Gastrocnemius medialis (tissue), 4 donors: Measurements from ENCODE around the gene HMCES. TPM values are rescaled to one million over a fixed set of nuclear protein-coding genes. Genes with fewer than 3 reads are reported as not detected.

Experiments used
- ATAC-seq, 2 donors: fragments of 150-250 bp; one replicate each; pipeline ENCODE4 v1.9.1; 2016
- DNase-seq, 2 donors: peaks; one replicate each; pipeline ENCODE4 v3.0.0-alpha.2; 2019
- H3K27ac ChIP-seq, 4 donors: fragments of 200-600 bp; sonication (generic); 1 replicate in 1 of 4; 2 replicates in 3 of 4; pipeline ENCODE4 v1.5.1; 2016 to 2018; ENCODE audit warnings: mild to moderate bottlenecking in 2 of 4, moderate library complexity in 1 of 4
- H3K27me3 ChIP-seq, 3 donors: fragments of 200-600 bp; sonication (generic) in 2 of 3; 1 replicate in 1 of 3; 2 replicates in 2 of 3; pipeline versions ENCODE4 v1.5.1 to v1.6.0; 2016 to 2019; ENCODE audit warnings: mild to moderate bottlenecking in 1 of 3, moderate library complexity in 1 of 3
- H3K36me3 ChIP-seq, 2 donors: fragments of 200-600 bp; sonication (generic) in 1 of 2; one replicate each; pipeline ENCODE4 v1.5.1; 2017 to 2018
- H3K4me1 ChIP-seq, 2 donors: fragments of 200-600 bp; sonication (generic) in 1 of 2; one replicate each; pipeline ENCODE4 v1.5.1; 2016 to 2017; ENCODE audit warnings: mild to moderate bottlenecking in 2 of 2
- H3K4me3 ChIP-seq, 4 donors: fragments of 200-600 bp; sonication (generic) in 3 of 4; 1 replicate in 1 of 4; 2 replicates in 3 of 4; pipeline ENCODE4 v1.5.1; 2016 to 2019; ENCODE audit warnings: mild to moderate bottlenecking in 2 of 4
- H3K9me3 ChIP-seq, 3 donors: fragments of 200-600 bp; sonication (generic) in 2 of 3; 1 replicate in 1 of 3; 2 replicates in 2 of 3; pipeline ENCODE4 v1.5.1; 2016 to 2019
- CTCF ChIP-seq, 5 experiments: fragments of 450-650 bp in 3 of 5; fragments of 200-600 bp in 2 of 5; sonication (generic) in 2 of 5; IDR thresholded peaks in 4 of 5; conservative IDR thresholded peaks in 1 of 5; 1 replicate in 4 of 5; 2 replicates in 1 of 5; pipeline ENCODE4 v1.5.1; 2016 to 2019; ENCODE audit warnings: antibody characterized with exemption in 5 of 5, mild to moderate bottlenecking in 3 of 5, moderate library complexity in 3 of 5
- POLR2A ChIP-seq, 2 donors: fragments of 450-650 bp; IDR thresholded peaks; one replicate each; pipeline ENCODE4 v1.6.1; 2017; ENCODE audit warnings: antibody characterized with exemption in 2 of 2, mild to moderate bottlenecking in 2 of 2, moderate library complexity in 2 of 2
- in situ Hi-C, 4 donors: fragments of 200-750 bp; cut with MboI; loops; one replicate each; pipeline versions ENCODE4 v1.15.0 to v1.8.0; 2017; ENCODE audit warnings: low sequenced_read_pairs in 4 of 4
- intact Hi-C: fragments of 100-400 bp; cut with DNase I; formaldehyde crosslinking; loops from one replicate; pipeline ENCODE4 v1.15.1; 2023; ENCODE audit warnings: low total_unique reads
- microRNA-seq, 2 donors: library from miRNA; unstranded; fragments of <30 nt; microRNA quantifications; one replicate each; pipeline ENCODE4, GENCODE V29; 2016; ENCODE audit warnings: borderline replicate concordance in 2 of 2
- total RNA-seq, 4 donors: library from RNA; depleted of rRNA; stranded (reverse); fragments of >200 nt; gene quantifications; one replicate each; pipeline versions ENCODE4 v1.1.0 to v1.2.3, GENCODE V29; 2016

Gene HMCES
- total RNA-seq, 4 donors from 2014 or later, result 24.7 to 35.2 (median 29.5) TPM

GRCh38 chr3:129352650-129353588 lies 74.2 kb downstream of the HMCES start:
- peak overlapping the region; percentile 46 to 72 (median 67) for H3K27ac ChIP-seq

GRCh38 chr3:129353589-129353941 lies 74.9 kb downstream of the HMCES start:
- DNase-seq, result no peak
- Histone ChIP-seq H3K9me3 (no peaks in the 10 kb centered on the region), H3K36me3 (no peaks in the 10 kb centered on the region), H3K27me3 (no peaks in the 10 kb centered on the region), H3K4me1 (peaks cover 0 to 4% of the 10 kb centered on the region in 2 donors), H3K27ac (peak overlapping the region; percentile 46 to 72 (median 67)), H3K4me3 (no peak overlapping the region)
- no peak for ATAC-seq
- intact Hi-C loops (no loop called here), in situ Hi-C loops (no loop called here)
- TF ChIP-seq CTCF (IDR thresholded peaks at IDR 0.05 in 4 of 5, conservative IDR thresholded peaks at IDR 0.05 in 1 of 5) (no peak), POLR2A (IDR thresholded peaks at IDR 0.05) (no peak)

More at GRCh38 chr3:129352650-129353588, 74.2 kb downstream of the HMCES start:
- no peak for TF ChIP-seq POLR2A (IDR thresholded peaks at IDR 0.05)
- TF ChIP-seq CTCF (IDR thresholded peaks at IDR 0.05 in 4 of 5, conservative IDR thresholded peaks at IDR 0.05 in 1 of 5), result no peak
- intact Hi-C loops (no loop called here), in situ Hi-C loops (no loop called here)
- H3K4me3 ChIP-seq, result no peak overlapping the region
- H3K27me3 ChIP-seq, result no peaks in the 10 kb centered on the region
- H3K9me3 ChIP-seq, result no peaks in the 10 kb centered on the region
- no peaks in the 10 kb centered on the region for H3K36me3 ChIP-seq
- peak; percentile 44 to 49 for ATAC-seq
- H3K4me1 ChIP-seq, result peaks cover 0 to 4% of the 10 kb centered on the region in 2 donors
- no peak for DNase-seq

Small RNA genes within 50 kb of the gene (microRNA-seq; reads per million reads assigned to microRNA genes)
- 0 reads per million in 2 donors for gene MIR6826

Other genes with a start within 250 kb of the HMCES start
- under 1 TPM in 1 of 4 donors, not detected in 3; 0.42 TPM for gene GP9, start 218.1 kb upstream of the HMCES start, total RNA-seq
- gene RAB43, start 157.1 kb upstream of the HMCES start, total RNA-seq, result 1 to 10 TPM; 1.1 to 3.9 (median 2.5) TPM
- 10 to 100 TPM; 19.6 to 34.9 (median 22.3) TPM for gene ISY1, start 117.8 kb upstream of the HMCES start, total RNA-seq
- gene CNBP, start 95.0 kb upstream of the HMCES start, total RNA-seq, result 1,000 to 10,000 TPM in 2 of 4 donors, 100 to 1,000 TPM in 2; 784 to 1,263 (median 979) TPM
- gene COPG1, start 29.3 kb upstream of the HMCES start, total RNA-seq, result 100 to 1,000 TPM in 1 of 4 donors, 10 to 100 TPM in 3; 59.7 to 101 (median 79.8) TPM
- not detected for gene EFCAB12, start 149.8 kb downstream of the HMCES start, total RNA-seq
- 10 to 100 TPM; 15.4 to 18.1 (median 16.4) TPM for gene MBD4, start 161.1 kb downstream of the HMCES start, total RNA-seq
- 10 to 100 TPM in 1 of 4 donors, 1 to 10 TPM in 3; 4.6 to 16.4 (median 5.9) TPM for gene IFT122, start 161.4 kb downstream of the HMCES start, total RNA-seq
- not detected for gene RHO, start 249.8 kb downstream of the HMCES start, total RNA-seq